Measurements from ENCODE around the gene ST6GALNAC4.

GRCh38 chr9:127915325-127915752, 1.5 kb downstream of the ST6GALNAC4 start:
- TF ChIP-seq NR2C2 (IDR thresholded peaks at IDR 0.05; ENCODE audit: borderline replicate concordance, control insufficient read depth, insufficient read length, low read depth) (no peak), ZNF217 (IDR thresholded peaks at IDR 0.05) (no peak), NRF1 (conservative IDR thresholded peaks at IDR 0.05; ENCODE audit: low read depth, low read length) (no peak), ZBTB33 (IDR thresholded peaks at IDR 0.05) (no peak), BRCA1 (IDR thresholded peaks at IDR 0.05; ENCODE audit: low read depth, low read length) (no peak), RAD21 (IDR thresholded peaks at IDR 0.05; ENCODE audit: insufficient read depth, low read depth, low read length) (no peak), CTCF (IDR thresholded peaks at IDR 0.05 in 2 of 3, conservative IDR thresholded peaks at IDR 0.05 in 1 of 3; ENCODE audit: control insufficient read depth in 2 of 3, extremely low read depth in 1 of 3, insufficient read depth in 1 of 3, low read depth in 3 of 3, low read length in 3 of 3) (no peak)
